Measurements from ENCODE around the gene SNAI3.

The SNAI3 gene

GRCh38 chr16:88705801-88706228 is 19.5 kb upstream of the SNAI3 start:
- DNase-seq (ENCODE audit: low read depth), result no peak

GRCh38 chr16:88705076-88705684 is 18.9 kb upstream of the SNAI3 start:
- no peak for DNase-seq (ENCODE audit: low read depth)

DNA sequence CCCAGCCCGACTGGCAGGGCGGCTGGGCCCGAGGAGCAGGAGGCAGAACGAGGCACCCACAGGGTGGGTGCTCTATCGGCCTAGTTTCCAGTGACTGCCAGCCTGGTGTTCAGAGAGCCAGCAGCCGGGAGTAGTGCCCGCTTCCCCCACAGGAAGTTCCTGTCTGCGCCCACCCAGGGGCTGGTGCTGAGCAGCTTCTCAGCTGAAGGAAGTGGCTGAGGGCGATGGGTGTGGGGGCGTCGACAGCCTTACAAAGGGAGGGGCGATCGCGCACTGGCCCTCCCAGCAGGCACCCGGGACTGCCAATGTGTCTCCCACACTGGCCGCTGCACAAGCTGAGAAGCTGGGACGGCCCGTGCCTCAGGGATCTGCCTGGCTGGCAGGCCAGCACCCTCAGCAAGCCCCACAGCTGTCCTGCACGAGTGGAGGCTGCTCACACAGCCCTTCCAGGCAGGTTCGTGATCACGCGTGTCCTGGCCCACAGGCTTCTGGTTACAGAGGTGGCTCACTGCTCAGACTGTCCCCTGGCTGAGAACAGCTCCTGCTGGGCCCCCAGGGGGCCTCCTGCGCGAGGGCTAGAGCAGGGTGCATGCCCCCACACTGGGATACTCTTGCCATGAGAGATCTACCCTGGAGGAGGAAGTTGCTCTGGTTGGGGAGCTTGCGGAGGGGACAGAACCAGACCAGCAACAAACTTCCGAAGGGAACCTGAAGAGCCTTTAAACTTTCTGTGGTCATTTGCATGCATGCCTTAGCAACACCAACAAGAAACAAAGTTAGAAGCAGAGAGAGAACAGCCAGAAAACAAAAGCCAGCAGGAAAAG is 17.4 kb upstream of the SNAI3 start:
- DNase-seq (ENCODE audit: low read depth), result peak; percentile 39

GRCh38 chr16:88702371-88703210 is 16.3 kb upstream of the SNAI3 start:
- no peak for DNase-seq (ENCODE audit: low read depth)

- DNase-seq (ENCODE audit: low read depth), result no peak
Observed at GRCh38 chr16:88701581-88702370, 15.5 kb upstream of the SNAI3 start.

DNA sequence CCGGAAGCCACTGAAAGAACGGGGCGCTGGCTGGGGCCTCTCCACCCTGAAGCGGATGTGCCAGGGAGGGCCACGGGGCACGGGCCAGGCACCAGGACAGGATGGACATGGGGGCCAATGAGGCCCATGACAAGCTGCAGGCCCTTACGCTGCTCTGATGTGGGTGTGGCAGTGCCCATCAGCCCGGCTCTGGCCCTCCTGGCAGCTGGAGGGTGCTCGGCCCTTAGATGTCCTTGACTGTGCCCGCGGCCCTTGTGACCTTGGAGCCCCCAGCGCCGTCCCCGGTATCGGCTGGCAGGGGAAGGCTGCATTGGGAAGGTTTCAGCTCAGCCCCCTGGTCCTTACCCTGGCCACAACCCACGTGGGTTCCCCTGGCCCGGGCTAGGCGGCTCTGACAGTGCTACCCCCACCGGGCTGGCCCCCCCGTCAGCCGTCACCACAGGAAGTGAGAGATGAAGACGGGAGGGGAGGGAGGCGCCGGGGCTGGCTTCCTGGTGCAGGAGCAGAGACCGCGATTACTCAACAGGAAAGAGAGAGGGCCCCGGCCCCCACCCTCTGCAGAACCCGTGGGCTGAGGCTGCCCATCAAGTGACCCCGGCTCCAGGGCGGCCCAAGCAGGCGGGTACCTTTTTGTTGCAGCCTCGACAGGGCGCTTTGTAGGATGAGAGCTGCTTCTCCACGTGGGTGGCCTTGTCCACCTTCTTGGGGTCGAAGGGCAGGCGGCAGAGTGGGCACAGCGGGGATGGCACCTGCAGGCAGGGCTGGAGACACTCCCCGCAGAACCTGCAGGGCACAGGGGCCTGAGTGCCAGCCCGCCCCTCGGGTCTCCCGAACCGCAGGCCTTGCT is 14.6 kb upstream of the SNAI3 start:
- peak; percentile 93 for DNase-seq (ENCODE audit: low read depth)

GRCh38 chr16:88700322-88700635 is 14.0 kb upstream of the SNAI3 start:
- DNase-seq (ENCODE audit: low read depth), result no peak

- DNase-seq (ENCODE audit: low read depth), result no peak
Observed at GRCh38 chr16:88699180-88699579, 12.9 kb upstream of the SNAI3 start.

- no peak for DNase-seq (ENCODE audit: low read depth)
Observed at GRCh38 chr16:88698646-88699045, 12.3 kb upstream of the SNAI3 start.

GRCh38 chr16:88697831-88698615 is 11.7 kb upstream of the SNAI3 start:
- no peak for DNase-seq (ENCODE audit: low read depth)

DNA sequence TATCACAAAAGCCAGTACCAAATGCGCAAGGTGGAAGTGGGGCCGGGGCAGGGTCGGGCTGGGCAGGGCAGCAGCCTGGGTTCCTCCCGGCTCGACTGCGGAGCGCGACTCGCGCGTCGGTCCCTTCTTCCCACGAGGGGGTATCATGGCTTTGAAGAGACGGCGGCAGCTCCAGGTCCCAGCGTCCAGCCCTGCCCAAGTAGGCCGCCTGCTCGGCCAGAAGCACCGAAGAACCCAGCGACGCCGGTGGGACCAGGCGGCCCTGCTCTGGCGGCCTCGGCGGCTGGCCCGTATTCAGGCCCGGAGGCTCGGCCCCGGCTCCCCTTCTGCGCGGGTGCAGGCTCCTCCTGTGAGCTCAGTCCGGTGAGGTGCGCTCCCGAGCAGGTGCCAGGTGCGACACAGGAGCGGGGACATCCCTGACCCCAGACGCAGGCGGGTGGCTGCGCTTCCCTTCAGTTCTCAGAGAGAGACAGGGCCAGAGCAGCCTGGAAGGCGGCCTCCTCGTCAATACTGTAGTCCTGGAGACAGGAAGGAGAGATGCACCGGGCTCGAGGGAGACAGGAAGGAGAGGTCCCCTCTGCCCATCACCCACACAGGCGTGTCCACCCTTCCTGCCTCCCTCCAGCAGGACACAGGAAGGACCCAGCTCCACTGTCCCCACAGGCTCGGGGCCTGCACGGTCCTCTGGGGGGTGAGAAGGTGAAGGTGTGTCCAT is 11.0 kb upstream of the SNAI3 start:
- DNase-seq (ENCODE audit: low read depth), result no peak

- no peak for DNase-seq (ENCODE audit: low read depth)
Observed at GRCh38 chr16:88696441-88696840, 10.1 kb upstream of the SNAI3 start.

DNA sequence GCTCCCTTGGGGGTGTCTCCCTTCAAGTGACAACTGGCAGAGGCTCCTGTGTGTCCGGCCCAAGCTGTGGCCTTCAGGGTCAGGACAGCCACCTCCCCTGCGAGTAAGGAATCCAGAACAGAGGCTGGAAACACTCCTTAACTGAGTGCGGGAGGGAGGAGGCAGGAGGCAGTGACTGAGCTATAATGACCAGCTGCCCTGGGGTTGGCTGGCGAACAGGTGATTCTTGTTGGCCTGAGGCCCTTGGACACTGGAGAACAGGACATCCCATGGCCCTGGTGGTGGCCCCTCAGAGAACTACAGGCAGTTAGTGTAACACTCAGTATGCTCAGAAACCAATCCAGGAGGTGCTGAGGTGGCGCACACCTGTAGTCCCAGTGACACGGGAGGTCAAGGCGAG is 9.4 kb upstream of the SNAI3 start:
- no peak for DNase-seq (ENCODE audit: low read depth)

DNA sequence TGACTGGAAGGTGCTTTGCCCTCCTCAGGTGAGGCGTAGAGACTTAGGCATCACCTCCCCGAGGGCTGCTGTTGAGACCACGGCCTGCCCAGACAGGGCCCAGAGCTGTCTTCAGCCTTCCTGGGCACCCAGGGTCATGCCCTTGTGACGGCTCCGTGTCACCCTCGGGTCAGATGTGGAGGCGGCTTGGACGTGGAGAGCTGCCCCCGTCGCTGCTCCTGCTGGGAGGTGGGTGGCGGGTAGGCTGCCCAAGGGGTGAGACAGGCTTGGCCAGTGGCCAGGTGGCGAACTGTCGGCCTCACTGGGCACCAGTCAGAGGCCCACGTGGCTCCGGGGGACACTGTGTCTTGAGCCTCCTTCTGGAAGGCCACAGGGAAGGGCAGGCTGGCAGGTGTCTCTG is 8.9 kb upstream of the SNAI3 start:
- DNase-seq (ENCODE audit: low read depth), result no peak

DNA sequence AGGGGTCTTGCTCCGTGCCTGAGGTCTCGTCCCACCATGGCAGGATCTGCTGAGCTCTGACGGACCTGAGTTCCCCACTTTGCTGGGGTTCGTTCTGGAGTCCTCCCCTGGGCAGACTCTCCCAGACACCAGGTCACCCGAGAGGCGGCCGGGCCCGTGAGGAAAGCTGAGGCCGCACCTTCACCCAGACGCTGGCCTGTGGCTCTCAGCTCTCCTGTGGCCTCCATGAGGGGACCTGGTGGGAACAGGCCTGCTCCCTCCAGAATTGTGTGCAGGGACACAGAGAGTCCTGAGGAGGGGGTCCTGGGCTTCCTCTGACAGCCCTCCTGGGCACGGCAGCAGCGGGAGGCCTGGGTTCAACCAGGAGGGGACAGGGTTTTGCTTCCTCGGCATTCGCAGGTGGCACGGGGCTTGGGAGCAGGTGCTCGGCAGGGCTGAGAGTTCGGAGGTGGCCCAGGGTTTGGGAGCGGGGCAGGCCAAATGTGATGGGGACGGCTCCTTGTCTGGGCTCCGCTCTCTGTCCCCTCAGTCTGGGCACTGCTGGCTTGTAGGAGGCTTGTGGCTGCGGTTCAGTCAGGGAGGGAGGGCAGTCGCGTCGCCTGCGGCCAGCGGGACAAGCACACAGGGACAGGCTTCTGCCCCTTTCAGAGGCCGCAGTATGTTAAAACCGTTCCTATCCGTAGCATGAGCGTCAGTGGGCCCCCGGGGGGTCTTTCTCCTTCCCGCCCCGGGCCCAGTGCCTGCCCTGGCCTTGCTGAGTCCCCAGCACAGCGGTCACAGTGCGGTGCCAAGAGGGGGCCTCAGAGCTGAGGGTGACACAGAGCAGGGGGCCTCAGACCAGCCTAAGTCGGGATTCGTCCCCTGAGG is 8.1 kb upstream of the SNAI3 start:
- DNase-seq (ENCODE audit: low read depth), result no peak

DNA sequence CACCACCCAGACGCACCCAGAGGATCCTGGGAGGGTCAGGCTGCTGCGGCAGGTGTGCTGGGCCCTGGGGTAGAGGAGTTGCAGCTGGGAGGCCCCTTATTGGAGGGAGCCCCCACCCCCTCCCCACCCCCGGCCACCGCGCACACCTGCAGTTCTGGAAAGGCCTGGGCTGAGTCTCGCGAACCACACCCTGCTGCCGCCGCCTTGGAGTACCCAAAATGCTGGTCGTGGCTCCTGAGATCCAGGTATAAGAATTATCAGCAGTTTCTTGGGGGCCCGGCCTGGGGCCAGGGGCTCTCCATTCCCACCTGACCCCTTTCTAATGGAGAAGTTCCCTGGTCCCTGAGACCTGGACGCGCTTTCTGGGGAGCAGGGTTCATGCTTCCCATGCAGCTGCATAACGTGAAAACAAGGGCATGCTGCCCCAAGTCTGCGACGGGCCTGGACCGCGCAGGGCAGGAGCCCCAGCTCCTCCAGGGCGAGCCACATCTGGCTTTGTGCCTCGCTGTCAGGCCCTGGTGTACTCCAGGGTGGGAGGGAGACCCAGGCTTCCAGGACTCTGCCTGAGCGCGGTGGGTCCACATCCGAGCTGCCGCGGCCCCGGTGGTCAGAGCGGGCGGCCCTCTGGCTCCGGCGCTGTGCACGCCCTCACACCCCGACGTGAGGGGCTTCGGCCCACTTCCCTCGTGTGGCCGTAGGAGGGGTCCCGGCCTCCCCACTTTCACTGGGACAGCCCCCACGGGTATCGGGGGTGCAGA is 7.3 kb upstream of the SNAI3 start:
- DNase-seq (ENCODE audit: low read depth), result no peak

- DNase-seq (ENCODE audit: low read depth), result no peak
Observed at GRCh38 chr16:88692861-88693260, 6.6 kb upstream of the SNAI3 start.

Data from stimulated activated CD4-positive, alpha-beta T cell treated with anti-CD3 and anti-CD28 coated beads, Interleukin-2, amount 100 ng/mL, for 4 hours (primary cell).